Activated CD4-positive, alpha-beta T cell treated with anti-CD3 and anti-CD28 coated beads for 1 hour (primary cell): ENCODE measurements around the gene NOTCH4.

Experiments
- DNase-seq: peaks from one replicate; pipeline ENCODE4 v3.0.0-alpha.2; 2020

NOTCH4 gene

GRCh38 chr6:32179766-32180405, 44.0 kb downstream of the NOTCH4 start:
- no peak for DNase-seq

DNA sequence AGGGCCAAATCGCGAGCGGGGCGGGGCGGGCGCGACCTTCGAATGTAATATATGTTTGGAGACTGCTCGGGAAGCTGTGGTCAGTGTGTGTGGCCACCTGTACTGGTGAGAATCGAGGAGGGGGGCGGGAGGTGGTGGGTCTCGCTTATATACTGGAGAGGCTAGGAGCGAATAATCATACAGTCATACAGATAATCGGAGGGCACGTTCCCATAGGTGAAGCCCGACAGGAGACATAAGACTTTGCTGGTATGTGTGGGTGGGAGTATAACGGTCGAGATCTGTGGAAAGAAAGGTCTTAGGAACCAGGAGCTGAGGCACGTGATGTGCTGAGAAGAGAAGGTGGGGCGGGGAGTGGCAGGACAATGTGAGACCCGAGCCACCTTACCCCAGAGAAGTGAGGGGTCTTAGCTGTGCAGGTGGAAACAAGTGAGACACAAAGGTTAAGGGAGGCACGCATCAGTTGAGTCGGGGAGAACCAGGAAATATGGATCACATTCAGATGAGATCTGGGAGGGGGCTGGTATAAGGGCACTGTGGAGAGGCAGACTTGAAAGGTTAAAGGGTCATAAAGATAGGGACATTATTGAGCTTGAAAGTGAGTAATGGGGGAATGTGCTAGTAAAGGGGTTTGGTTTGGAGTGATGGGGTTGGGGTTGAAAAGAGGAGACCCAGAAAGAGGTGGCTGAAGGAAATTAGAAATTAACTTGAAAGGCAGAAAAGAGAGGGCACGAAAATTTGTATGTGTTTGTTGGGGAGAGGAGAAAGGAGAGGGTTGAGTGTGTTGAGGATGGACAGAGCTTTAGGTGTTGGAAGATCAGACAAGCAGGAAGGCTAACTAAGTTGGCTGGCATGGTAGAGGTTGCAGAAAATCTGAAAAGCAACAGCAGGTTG, 45.1 kb downstream of the NOTCH4 start:
- DNase-seq = no peak

- peak; percentile 87 for DNase-seq
Measured at GRCh38 chr6:32177788-32178546, 45.9 kb downstream of the NOTCH4 start, which contains the start of gene RNF5. RNF5 (plus strand) TSS chr6:32178405; CDS start chr6:32178512, 107 bp downstream.

GRCh38 chr6:32177183-32177787, 46.6 kb downstream of the NOTCH4 start:
- DNase-seq = no peak

DNA sequence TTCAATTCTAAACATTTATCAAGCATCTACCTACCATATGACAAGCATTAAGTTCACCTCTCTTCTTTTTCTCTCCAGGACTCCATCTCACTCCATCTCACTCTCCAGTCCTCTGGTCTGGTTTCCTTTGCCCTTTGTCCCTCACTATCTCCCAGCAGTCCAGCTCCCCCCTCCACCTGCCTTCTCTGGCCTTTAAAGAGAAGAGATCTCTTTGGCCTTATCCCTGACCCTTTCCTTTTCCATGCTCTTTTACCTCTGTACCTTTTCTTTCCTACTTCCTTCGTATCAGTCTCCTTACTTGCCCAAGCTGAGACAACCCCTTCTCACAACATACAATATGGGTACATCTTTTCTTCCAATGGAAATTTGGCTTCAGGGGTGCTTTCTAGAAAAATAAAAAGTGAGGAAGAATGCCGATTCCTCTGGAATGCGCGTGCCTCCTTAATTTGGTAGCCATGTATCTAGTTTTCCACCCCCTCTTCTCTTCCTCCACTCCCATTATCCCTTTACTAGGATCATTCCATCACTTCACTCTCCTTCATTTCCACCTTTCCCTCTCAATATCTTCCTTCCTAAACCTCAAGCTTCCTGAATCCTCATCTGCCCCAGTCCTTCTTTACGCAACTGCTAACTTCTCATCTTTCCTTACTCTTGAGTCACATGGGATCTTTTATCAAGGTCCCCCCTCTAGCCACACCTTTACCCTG, 47.2 kb downstream of the NOTCH4 start:
- DNase-seq = no peak

- DNase-seq = peak; percentile 92
Measured at GRCh38 chr6:32175711-32176475, 48.0 kb downstream of the NOTCH4 start, which contains the start of gene AGPAT1. AGPAT1 (minus strand) TSS chr6:32176084; CDS start chr6:32171496, 4,588 bp downstream.

DNA sequence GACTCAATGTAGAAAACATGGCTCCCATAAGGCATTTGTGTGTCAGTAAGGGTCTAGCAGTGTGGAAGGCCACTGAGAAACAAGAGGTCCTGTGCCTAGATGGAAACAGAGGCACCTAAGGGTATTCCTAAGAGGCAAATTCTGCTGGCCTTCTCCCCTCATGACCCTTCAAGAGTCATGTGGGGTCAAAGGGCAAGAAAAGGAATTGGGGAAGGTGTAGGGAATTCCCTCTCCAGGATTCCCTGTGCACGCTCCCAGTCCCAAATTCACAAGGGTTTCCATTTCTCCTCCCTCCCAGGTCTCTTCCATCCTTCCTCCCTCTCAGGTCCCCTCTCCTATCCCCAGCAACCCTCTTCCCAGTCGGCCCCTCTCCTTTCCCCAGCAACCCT, 48.6 kb downstream of the NOTCH4 start:
- no peak for DNase-seq

DNA sequence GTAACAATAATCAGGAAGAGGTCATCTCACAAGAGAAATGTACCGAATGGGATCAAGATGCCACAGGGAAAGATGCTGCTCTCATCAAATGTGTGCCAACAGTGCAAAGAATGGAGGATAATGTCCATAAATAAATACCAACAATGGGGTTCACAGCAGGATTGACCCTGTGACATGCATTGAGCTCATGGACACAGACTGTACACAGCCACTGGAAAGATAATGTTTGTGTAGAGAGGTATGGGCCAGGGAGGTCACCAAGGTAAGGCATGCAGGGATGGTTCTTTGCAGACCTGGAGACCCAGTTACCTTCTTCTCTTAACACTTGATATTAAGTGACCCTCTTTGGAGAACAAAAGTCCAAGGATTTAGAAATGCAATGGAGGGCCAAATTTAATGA, 49.5 kb downstream of the NOTCH4 start:
- no peak for DNase-seq

DNA sequence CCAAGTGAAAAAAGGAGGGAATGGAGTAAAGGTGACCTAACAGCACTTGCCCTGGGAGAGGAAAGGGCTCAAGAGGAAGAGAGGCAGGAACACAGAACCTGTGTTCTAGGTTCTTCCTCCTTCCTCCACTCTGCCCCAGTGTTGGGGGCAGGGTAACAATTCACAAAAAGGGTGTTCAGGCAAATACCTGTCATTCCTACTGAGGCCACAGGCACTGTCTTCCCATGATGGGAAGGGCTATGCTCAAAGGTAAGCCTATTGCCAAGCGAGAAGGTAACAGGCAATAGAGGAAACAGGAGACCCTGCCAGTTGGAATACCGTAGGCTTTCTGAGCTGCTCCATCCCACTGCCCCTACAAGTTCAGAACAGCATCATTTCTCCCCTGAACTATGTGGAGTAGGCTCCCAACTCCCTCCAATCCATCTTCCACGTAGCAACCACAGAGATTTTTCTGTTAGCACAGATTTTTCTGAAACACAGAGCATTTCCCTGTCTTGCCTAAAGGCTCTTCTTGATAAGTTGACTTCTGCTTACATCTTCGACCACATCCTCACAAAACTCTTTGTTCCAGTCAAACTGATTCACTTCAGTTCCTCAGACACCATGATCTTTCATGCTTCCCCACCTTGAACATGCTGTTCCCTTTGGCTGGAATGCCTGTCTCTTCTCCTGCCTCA, 50.7 kb downstream of the NOTCH4 start:
- no peak for DNase-seq

DNA sequence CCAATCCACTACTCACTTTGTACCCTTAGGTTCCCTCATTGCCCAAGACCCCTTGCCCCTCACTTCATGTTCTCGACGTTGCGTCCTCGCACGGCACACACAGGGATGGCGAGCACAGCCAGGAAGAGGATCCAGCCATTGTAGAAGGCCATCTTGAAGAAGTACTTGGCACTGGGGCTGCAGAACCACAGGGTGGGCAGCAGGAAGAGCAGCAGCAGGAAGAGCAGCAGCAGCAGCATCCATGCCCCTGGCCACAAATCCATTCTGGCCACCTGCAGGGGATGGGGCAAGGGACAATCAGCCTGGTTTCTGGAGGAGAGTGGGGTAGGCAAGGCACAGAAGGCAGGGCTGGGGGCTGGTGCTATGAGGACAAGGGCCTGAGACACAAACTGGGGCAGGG, 52.6 kb downstream of the NOTCH4 start:
- DNase-seq = no peak

- no peak for DNase-seq
Measured at GRCh38 chr6:32170294-32170693, 53.6 kb downstream of the NOTCH4 start.

DNA sequence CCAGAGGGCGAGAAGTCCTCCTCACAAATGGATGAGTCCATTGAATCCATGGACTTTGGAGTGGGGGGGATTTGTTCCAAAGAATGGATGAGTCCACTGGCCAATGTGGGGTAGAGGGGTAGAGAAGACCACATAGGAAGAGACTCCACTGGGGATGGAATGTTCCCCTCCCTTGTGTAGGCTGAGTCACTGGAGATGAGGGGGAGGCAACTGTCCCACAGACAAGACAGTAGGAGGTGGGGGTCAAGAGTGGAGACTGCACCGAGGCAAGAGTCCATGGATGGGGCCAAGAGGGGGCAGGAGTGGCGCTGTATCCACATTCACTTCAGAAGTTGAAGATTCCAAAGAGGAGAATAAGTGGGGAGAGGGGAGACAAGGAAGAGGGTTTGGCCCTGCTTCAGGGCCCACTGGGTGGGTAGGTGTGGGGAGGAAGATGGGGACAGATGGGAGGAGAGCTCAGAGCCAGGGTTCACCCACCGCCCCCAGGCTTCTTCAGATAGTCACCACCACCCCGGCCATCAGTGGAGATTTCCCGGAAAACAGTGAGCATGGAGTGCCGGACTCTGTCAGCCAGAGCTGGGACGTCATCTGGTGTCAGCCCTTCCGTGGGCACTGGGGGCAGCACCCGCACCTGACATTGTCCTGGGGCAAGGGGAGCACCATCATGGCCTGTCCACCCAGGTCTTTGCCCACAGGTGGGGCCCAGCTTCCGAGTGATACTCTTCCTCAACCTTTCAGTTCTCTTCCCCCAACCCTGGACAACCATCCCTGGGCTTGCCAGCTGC, 54.9 kb downstream of the NOTCH4 start:
- DNase-seq = no peak

DNA sequence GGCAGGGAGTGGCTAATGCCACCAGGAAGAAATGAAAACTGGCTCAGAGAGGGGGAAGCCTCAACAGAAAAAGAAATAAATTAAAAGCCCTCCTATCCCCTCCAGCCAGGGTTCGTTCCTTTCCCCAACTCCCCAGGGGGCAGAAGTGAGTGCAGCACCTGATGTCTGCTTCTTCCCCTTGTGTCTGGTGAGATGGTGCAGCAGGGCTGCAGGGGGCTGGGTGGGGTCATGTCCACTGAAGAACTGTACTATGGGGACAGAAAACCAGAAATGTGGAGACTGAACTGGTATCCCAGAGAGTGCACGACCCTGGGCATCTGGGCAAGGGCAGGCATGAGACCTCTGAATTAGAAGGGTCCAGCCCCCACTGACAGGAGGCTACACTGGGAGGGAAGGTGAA, 55.5 kb downstream of the NOTCH4 start:
- no peak for DNase-seq

DNA sequence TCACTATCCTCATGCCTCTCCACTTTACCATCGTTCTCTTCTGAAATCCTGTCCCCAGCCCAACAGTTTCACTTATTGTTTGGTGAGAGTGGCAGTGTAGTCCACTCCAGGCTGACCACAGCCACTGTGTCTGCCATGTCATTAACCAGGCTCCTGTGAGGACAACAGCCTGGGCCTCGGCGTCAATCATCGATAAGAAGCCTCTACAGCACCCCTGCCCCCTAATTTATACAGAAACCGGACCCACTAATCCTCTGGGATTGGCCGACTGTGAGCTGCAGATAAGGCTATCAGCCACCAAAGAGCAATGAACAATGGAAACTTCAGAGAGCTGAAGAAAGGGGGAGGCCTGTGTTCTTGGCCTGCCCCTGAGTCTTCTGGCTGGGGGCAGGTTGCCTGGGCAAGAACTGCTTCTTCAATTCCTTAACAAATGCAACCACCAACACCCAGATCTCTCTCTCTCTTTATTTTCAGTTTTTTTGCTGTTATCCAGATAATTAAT, 56.1 kb downstream of the NOTCH4 start:
- DNase-seq = no peak

GRCh38 chr6:32167154-32167760, 56.6 kb downstream of the NOTCH4 start:
- no peak for DNase-seq

DNA sequence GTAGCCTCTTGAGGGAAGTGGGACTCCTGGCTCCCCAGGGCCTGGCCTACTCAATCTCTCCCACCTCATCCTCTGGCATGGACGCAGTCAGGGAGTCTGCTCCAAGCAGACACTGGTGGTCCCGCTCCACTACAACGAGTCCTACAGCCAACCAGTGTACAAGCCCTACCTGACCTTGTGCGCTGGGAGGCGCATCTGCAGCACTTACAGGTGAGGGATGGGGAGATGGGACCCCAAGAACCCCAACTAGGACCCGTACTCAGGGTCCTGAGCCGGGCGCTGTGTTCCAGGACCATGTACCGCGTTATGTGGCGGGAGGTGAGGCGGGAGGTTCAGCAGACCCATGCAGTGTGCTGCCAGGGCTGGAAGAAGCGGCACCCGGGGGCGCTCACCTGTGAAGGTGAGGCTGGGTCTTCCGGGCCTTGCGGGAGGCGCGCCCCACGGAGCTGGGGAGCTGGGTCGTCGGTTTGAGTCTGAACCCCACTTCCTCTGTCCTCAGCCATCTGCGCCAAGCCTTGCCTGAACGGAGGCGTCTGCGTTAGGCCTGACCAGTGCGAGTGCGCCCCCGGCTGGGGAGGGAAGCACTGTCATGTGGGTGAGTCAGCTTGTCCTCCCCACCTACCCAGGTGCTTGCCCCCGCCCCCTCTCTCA, 57.3 kb downstream of the NOTCH4 start:
- no peak for DNase-seq

GRCh38 chr6:32164295-32164694, 59.6 kb downstream of the NOTCH4 start, which contains the start of gene EGFL8:
EGFL8 (plus strand) TSS chr6:32164595; CDS start chr6:32166166, 1,571 bp downstream.
- no peak for DNase-seq

DNA sequence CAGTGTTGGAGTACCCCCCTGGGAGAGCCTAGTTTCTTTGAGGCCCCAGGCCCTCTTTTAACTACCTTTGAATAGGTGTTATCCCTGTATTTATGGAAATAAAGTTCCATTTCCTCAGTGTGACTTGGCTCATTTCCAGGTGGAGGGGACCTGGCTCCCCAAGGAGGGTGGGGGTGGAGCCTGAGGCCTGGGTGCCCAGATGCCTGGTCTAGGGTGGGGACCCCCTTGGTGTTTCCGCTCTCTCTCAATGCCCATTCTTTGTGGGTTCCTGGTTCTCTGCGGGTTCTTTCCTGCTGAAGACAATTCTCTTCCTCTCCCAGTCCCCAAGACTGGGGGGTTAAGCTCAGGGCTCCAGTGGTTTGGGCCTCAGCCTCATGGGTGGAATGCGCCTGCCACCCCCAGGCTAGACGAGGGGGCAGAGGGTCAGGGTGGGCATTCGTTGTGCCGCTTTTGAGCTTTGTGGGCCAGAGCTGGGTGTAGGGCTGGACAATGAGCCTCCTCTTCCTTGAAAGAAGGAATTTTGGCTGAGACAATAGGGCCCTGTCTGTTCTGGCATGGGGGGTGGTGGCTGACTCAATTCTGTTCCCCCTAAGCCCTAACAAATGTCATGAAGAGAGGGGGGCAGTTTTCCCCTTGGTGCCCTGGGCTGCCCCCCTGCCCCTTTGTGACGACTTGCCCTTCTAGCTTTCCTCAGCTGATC, 60.2 kb downstream of the NOTCH4 start:
- DNase-seq = no peak
